ENCODE measurements around the gene TMEM31. TPM values are rescaled to one million over a fixed set of nuclear protein-coding genes. Genes with fewer than 3 reads are reported as not detected.

TMEM31 gene
- total and polyA plus RNA-seq, 9 of the 15 experiments (the other 6 are each of a cell fraction or from before 2014, with no cell fraction given), result 0.18 TPM; not detected in 8

DNA sequence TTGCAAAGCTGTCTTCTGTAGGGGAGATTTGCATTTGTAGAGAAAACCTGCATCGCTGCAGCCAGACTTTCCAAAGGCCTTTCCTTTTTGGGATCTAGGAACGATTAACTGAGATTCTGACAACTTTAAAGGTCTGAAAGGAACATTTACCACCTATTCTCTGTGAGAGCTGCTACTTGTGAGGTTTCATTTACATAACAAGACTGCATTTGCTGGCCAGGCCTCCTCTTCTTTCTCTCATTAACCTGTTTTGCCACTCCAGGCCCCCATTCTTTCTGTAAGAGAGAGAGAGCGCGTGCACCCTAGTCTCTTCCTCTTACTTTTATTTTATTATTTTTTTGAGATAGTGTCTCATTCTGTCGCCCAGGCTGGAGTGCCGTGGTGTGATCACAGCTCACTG is 31.6 kb downstream of the TMEM31 start (continued):
- TF ChIP-seq, protein P1, sequence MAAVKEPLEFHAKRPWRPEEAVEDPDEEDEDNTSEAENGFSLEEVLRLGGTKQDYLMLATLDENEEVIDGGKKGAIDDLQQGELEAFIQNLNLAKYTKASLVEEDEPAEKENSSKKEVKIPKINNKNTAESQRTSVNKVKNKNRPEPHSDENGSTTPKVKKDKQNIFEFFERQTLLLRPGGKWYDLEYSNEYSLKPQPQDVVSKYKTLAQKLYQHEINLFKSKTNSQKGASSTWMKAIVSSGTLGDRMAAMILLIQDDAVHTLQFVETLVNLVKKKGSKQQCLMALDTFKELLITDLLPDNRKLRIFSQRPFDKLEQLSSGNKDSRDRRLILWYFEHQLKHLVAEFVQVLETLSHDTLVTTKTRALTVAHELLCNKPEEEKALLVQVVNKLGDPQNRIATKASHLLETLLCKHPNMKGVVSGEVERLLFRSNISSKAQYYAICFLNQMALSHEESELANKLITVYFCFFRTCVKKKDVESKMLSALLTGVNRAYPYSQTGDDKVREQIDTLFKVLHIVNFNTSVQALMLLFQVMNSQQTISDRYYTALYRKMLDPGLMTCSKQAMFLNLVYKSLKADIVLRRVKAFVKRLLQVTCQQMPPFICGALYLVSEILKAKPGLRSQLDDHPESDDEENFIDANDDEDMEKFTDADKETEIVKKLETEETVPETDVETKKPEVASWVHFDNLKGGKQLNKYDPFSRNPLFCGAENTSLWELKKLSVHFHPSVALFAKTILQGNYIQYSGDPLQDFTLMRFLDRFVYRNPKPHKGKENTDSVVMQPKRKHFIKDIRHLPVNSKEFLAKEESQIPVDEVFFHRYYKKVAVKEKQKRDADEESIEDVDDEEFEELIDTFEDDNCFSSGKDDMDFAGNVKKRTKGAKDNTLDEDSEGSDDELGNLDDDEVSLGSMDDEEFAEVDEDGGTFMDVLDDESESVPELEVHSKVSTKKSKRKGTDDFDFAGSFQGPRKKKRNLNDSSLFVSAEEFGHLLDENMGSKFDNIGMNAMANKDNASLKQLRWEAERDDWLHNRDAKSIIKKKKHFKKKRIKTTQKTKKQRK (IDR thresholded peaks at IDR 0.05; ENCODE audit: borderline replicate concordance, low read depth, low read length), result no peak
- TF ChIP-seq BCOR (IDR thresholded peaks at IDR 0.05), result no peak
- TF ChIP-seq, protein P2, sequence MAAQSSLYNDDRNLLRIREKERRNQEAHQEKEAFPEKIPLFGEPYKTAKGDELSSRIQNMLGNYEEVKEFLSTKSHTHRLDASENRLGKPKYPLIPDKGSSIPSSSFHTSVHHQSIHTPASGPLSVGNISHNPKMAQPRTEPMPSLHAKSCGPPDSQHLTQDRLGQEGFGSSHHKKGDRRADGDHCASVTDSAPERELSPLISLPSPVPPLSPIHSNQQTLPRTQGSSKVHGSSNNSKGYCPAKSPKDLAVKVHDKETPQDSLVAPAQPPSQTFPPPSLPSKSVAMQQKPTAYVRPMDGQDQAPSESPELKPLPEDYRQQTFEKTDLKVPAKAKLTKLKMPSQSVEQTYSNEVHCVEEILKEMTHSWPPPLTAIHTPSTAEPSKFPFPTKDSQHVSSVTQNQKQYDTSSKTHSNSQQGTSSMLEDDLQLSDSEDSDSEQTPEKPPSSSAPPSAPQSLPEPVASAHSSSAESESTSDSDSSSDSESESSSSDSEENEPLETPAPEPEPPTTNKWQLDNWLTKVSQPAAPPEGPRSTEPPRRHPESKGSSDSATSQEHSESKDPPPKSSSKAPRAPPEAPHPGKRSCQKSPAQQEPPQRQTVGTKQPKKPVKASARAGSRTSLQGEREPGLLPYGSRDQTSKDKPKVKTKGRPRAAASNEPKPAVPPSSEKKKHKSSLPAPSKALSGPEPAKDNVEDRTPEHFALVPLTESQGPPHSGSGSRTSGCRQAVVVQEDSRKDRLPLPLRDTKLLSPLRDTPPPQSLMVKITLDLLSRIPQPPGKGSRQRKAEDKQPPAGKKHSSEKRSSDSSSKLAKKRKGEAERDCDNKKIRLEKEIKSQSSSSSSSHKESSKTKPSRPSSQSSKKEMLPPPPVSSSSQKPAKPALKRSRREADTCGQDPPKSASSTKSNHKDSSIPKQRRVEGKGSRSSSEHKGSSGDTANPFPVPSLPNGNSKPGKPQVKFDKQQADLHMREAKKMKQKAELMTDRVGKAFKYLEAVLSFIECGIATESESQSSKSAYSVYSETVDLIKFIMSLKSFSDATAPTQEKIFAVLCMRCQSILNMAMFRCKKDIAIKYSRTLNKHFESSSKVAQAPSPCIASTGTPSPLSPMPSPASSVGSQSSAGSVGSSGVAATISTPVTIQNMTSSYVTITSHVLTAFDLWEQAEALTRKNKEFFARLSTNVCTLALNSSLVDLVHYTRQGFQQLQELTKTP (IDR thresholded peaks at IDR 0.05; ENCODE audit: low read depth in 1 of 2, partially characterized antibody in 2 of 2), result no peak

Measured in K562 (cell line).